Tongue (tissue), 2 donors: ENCODE results near the gene HES5. TPM values are rescaled to one million over a fixed set of nuclear protein-coding genes. Genes with fewer than 3 reads are reported as not detected.
"Not testable (repeated sequence)": the region's sequence is repeated elsewhere in the genome, so short reads cannot be mapped to it uniquely, and the experiment has no call there.

Experiments
- DNase-seq: peaks from one replicate; pipeline ENCODE4 v3.0.0-alpha.2; 2015
- total RNA-seq: library from RNA; depleted of rRNA; stranded (reverse); fragments of >200 nt; gene quantifications from one replicate; pipeline ENCODE4 v1.2.3, GENCODE V29; 2014

Gene HES5
- 2.8 TPM for total RNA-seq

GRCh38 chr1:2529784-2530512 is at the start of gene HES5:
TSS of gene HES5 (minus strand) at chr1:2530263. CDS start at chr1:2530164, 99 bp downstream.
- DNase-seq: no peak

DNA sequence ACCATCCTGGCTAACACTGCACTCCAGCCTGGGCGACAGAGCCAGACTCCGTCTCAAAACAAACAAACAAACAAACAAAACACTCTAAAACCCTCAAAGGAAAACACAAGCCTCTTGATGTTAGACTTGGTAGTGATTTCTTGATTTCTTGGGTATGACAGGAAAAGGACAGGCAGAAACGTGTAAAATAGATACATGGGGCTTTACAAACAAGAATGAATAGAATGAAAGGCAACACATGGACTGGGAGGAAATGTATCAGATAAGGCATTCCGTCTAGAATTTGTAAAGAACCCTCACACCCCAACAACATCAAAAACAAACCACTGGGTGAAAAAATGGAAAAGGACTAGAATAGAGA is 48.7 kb upstream of the HES5 start:
- DNase-seq: no peak

DNA sequence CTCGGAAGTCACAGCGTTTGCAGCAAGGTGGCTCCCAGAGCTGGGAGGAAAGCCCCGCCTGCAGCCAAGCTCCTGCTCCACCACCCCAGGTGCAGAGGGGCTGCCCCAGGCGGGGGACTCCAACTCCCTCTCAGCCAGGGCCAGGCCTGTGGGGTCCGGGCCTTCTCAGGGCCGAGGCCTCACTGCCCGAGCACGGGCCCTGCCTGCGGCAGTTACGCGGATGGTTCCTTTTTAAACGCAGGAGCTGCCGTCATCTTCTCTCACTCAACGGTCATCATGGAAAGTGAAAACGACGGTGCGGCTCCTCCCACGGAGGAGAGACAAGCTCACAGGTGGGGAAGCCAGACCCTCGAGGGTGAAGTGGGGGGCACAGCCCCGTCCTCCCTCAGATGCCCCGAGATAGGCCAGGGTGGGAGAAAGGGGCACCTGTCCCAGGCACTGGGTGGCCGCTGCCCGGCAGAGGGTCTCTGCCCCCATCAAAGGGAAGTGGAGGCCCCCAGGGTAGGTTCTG is 47.6 kb upstream of the HES5 start:
- not testable (repeated sequence) for DNase-seq

DNA sequence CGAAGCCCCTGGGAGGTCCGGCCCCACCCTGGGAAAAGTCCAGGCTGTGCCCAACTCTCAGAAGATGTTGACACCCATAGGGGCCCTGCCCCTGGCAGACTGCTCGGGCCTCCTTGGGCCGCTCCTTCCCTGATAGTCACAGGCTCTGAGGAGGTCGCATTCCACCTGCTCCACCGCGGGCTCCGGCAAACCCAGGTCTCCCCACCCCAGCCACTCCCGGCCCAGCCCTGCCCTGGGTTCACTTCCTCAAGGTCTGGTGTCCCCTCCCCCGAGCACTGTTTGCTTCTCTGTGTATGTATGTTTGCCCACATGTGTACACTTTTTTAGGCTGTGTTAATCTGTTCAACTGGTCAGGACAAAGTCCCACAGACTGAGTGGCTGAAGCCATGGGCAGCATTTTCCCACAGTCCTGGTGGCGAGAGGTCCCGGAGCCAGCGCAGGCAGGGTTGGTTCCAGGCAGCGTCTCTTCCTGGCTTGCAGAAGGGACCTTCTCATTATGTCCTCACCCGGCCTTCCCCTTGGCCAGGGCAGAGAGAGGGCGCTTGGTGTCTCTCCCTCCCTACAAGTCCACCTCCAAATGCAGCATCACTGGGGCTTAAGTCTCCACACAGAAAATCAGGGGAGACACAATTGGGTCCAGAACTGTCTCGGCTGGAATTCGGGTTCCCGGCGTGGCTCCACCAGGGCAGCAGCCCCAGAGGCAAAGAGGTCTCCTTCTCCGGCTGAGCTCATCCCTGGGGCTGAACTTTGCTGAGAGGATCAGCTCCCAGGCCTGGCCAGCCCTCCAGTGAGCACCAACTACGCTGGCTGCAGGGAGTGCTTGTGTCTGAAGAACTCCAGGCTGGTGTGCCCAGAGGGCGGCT is 46.0 kb upstream of the HES5 start:
- DNase-seq: no peak

- no peak for DNase-seq
Measured at GRCh38 chr1:2574350-2574749, 44.3 kb upstream of the HES5 start.

GRCh38 chr1:2573250-2573920 is 43.3 kb upstream of the HES5 start:
- no peak for DNase-seq

DNA sequence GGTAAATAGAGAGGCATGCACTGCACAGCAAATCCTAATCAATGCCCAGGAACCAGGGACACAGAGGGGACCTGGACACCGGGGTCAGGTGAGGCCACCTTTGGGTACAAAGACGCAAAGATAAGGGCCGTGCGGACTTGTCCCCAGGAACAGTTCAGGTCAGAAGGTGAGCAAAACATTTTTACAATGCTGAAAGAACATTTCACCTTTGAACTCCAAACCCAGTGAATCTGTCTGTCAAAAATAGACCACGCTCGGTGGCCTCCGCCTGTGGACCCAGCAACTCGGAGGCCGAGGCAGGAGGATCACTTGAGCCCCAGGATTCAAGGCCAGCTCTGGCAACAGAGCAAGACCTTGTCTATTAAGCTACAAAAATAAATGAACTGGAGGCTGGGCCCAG is 41.3 kb upstream of the HES5 start:
- DNase-seq: no peak

DNA sequence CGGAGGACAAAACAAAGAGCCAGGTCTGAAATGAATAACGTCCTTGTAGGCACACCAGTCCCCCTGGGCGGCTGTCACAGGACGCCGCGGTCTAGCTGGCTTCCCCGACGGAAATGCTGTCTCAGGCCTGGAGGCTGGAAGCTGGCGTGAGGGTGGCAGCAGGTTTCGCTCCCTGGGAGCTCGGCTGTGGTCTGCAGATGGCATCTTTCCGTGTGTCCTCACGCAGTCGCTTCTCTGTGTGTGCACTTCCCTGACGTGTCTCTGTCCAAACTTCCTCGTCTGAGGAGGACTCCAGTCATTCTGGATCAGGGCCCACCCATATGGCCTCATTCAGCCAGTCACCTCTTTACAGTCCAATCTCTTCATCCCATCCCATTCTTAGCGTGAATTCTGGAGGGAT is 40.3 kb upstream of the HES5 start:
- no peak for DNase-seq

DNA sequence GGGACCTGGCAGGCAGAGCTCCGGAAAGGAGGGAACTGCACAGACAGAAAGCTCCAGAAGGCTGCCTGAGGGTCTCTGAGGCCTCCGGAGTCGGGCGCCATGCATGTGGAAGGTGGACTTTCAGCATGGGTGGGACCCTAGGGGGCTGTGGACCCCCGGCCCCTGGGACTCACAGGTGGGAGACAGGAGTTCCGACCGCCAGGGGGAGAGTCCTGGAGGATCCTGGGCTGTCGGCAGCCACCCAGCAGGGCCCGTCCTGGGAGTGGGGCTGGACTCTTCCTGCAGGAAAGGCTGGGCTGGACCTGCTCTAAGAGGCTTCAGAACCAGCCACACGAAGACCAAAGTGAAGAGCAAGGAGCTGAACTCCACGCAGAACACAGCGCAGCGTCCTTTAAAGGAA is 39.6 kb upstream of the HES5 start:
- not testable (repeated sequence) for DNase-seq

DNA sequence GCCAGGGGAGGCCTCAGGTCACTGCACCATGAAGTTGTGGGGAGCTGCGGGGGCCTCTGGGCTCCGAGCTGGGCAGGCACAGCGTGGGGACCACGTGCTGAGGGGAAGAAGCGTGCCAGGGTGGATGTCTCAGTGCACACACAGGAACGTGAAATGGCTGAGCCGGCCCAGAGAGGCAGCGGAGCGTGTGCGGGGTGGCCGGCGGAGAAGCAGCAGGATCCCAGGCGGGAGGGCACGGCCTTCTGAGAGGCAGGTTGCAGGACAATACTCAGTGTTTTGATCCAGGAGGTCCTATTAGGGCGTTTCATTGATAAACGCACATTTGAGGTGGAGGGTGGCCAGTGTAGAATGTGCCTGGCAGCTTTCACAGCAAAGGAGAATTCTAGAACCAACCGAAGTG is 39.0 kb upstream of the HES5 start:
- DNase-seq: no peak

DNA sequence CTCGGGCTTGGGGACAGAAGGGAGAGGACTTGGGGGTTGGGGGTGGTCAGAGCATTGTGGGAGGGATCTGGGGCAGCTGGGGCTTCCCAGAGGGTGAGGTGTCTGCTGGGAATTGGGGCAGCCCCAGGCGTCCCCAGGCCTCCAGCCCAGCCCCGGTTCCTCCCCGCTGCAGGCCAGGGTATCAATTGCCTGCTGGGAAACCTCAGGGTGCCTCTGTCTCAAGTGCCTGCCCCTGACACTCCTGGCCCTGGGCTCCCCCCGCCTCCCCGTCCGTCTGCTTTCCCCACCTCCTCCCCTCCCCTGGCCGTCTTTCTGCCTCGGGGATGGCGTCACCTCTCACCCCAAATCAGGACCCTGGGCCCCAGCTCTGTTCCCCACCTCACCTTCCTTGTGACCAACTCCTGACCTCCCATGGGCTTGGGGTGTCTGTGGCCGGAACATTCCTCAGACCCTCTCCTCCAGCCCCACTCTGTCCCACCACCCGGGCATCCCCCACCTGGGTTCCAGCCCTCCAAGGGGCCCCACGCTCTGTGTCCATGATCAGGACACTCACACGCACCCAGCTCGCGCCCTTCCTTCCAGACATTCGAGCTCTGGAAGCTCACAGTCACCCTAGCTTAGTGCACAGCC is 38.2 kb upstream of the HES5 start:
- not testable (repeated sequence) for DNase-seq

DNA sequence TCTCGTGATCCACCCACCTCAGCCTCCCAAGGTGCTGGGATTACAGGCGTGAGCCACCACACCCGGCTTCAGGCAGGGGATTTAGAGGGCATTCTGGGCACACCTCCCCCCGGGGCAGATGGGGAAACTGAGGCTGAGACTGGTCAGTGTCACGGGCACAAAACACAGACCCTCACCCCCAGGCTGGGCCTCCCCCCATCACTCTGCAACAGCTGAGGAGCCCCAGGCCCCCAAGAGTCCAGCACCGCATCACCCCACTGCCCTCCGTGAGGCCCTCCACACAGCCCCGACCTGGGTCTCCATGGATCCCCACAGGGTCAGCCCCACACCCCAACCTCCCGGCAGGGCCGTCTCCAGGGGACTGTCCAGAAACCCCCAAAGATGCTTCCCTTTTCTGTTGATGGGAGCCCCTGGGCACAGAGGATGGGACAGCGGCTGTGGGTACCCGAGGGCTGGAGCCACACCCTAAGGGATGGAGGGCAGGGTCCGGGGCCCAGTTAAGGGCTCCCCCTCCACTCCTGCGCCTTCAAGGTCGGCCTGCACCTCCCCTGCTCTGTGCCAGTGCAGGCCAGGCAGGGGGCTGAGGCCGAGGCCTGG is 37.1 kb upstream of the HES5 start:
- no peak for DNase-seq

DNA sequence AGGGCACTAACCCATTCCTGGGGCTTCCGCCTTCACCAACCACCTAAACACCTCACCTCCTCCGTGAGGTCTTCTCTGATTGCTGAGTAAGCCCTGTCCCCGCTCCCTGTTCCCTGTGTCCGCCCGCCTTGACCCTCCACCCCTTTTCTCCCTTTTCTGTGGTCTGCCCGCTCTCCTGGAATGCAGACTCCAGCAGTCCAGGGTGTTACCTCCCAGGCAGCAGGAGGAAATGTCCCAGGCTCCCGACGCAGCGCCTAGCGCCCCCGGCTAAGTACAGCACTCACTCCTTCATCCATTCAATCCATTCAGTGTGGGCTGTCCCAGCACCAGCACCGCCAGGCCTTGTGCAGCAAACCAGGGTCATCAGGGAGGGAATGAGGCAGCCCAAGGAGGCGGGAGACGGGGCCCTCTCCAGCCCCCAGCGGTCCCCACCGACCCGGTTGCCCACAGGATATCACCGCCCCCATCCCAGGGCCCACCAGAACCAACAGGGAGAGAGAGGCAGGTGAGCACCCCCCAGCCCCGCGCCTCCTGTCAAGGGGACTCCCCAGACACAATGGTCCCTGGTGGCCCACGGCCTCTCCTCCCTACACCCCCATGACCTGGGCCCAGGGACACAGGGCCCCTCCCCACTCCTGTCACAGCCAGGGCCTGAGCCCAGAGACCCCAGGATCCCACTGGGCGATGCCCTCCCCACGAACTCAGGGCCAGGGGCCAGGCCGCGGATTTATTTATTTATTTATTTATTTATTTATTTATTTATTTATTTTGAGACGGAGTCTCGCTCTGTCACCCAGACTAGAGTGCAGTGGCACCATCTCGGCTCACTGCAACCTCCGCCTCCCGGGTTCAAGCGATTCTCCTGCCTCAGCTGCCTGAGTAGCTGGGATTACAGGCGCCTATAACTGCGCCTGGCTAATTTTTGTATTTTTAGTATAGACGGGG is 36.3 kb upstream of the HES5 start:
- DNase-seq: no peak

- no peak for DNase-seq
Measured at GRCh38 chr1:2564815-2565374, 34.8 kb upstream of the HES5 start.

DNA sequence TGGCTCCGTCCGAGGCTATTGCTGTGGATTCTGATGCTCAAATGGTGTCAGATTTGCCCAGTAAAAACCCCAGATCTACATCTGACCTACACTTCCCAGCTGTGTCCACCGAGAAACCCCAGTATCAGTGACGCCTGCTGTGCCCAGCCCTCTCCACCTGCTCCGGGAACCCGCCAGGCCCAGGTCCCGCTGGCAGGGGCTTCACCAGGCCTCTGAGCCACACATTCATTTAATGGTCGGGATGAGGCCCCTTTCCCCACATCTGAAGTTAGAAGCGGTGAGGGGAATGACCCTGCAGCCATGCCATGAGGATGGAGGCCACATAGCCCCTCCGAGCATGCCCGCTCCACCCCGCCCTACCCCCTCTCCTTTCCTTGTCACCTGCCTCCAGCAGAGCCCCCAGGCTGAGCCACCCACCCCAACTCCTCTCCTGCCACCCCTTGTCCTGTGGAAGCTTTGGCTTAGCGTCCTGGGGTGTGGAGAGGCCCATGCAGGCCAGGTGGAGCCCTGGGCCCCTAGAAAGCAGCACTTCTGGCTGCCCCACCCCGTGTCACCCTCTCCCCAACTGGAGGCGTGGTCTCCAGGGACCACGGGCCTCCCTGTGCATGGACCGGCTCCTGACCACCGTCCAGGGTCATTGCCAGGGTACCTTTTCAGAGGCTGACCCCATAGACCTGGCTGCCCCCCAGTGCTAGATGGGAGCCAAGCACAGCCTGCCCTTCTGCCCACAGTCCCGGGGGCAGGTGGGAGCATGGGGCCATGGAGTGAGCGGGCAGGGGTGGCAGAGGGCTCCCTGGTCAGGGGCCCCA is 34.1 kb upstream of the HES5 start:
- no peak for DNase-seq

- DNase-seq: no peak
Measured at GRCh38 chr1:2563205-2563604, 33.1 kb upstream of the HES5 start.

- DNase-seq: no peak
Measured at GRCh38 chr1:2561898-2562895, 32.1 kb upstream of the HES5 start.

- no peak for DNase-seq
Measured at GRCh38 chr1:2561446-2561845, 31.4 kb upstream of the HES5 start.
